HCT116 (cell line): Measurements from ENCODE around the gene SLC13A4. TPM values are rescaled to one million over a fixed set of nuclear protein-coding genes. Genes with fewer than 3 reads are reported as not detected.

Experiments
- ATAC-seq: fragments of 200-7000 bp; cut with Tn5 transposase; 2 replicates; pipeline ENCODE4 v1.9.1; 2020; ENCODE audit warnings: mild to moderate bottlenecking, moderate library complexity
- BruUV-seq: library from RNA; stranded (reverse); fragments of 400-500 nt; replicated peaks from 2 replicates; lab custom pipeline; 2021; lab: Mats Ljungman, UMichigan
- CTCF ChIA-PET: fragments of 300-600 bp; sonication (Branson Sonifier 250); formaldehyde crosslinking; loops from one replicate; lab custom pipeline; 2021; ENCODE audit warnings: antibody characterized with exemption; lab: Charles Lee
- POLR2A ChIA-PET: fragments of 300-600, 350-600 bp; sonication (Branson Sonifier 250); formaldehyde crosslinking; loops from one replicate; lab custom pipeline; 2021; ENCODE audit warnings: antibody characterized with exemption; lab: Charles Lee
- RAD21 ChIA-PET, 2 experiments: fragments of 300-600 bp; sonication (Branson Sonifier 250); formaldehyde crosslinking; loops; one replicate each; lab custom pipeline; 2023; ENCODE audit warnings: low total read pairs in 2 of 2; ENCODE audit not compliant: uncharacterized antibody in 2 of 2, unreplicated experiment in 2 of 2, low non-redundant PET in 1 of 2; lab: Charles Lee
- DNase-seq: peaks from one replicate; pipeline ENCODE4 v3.0.0-alpha.2; 2010; ENCODE audit warnings: low read depth, low spot score
- H2AFZ ChIP-seq: fragments of 200-600 bp; shearing (Covaris generic), sonication (generic); 2 replicates; pipeline ENCODE4 v1.6.1; 2017; ENCODE audit warnings: low read depth, mixed run types, mixed read lengths, antibody characterized with exemption, low read length; ENCODE audit not compliant: poor library complexity, severe bottlenecking
- H3K27ac ChIP-seq: 2 replicates; pipeline ENCODE4 v1.5.1; 2012; ENCODE audit warnings: low read depth, low read length
- H3K27me3 ChIP-seq: fragments of 200-600 bp; sonication (generic); 2 replicates; pipeline ENCODE4 v1.6.1; 2016; ENCODE audit warnings: mixed run types, low read length, mixed read lengths; ENCODE audit not compliant: insufficient read depth
- H3K36me3 ChIP-seq, 2 experiments: fragments of 200-500 bp in 1 of 2; fragments of 200-600 bp in 1 of 2; sonication (Bioruptor generic) in 1 of 2; sonication (generic) in 1 of 2; 2 replicates each; pipeline versions ENCODE4 v1.5.1 to v1.6.1; 2014 to 2016; ENCODE audit warnings: low read length in 2 of 2, inconsistent platforms in 1 of 2, mixed read lengths in 1 of 2, mixed run types in 1 of 2; ENCODE audit not compliant: insufficient read depth in 2 of 2, control insufficient read depth in 1 of 2
- H3K4me1 ChIP-seq, 2 experiments: fragments of 200-600 bp in 1 of 2; sonication (generic) in 1 of 2; 2 replicates each; pipeline versions ENCODE4 v1.5.1 to v1.6.1; 2012 to 2017; ENCODE audit warnings: low read length in 2 of 2, inconsistent platforms in 1 of 2, mild to moderate bottlenecking in 1 of 2, mixed read lengths in 1 of 2, mixed run types in 1 of 2, moderate library complexity in 1 of 2; ENCODE audit not compliant: insufficient read depth in 2 of 2, control insufficient read depth in 1 of 2
- H3K4me2 ChIP-seq: fragments of 200-600 bp; sonication (generic); 2 replicates; pipeline ENCODE4 v1.6.1; 2017; ENCODE audit warnings: mixed run types, low read length, mixed read lengths
- H3K4me3 ChIP-seq, 2 experiments: fragments of 200-600 bp in 1 of 2; sonication (generic) in 1 of 2; replicated peaks in 1 of 2; 2 replicates each; pipeline ENCODE4 v1.5.1; 2011 to 2016; ENCODE audit warnings: low read length in 2 of 2, control low read depth in 1 of 2, low read depth in 1 of 2, mild to moderate bottlenecking in 1 of 2, mixed read lengths in 1 of 2, mixed run types in 1 of 2
- H3K79me2 ChIP-seq: fragments of 200-600 bp; sonication (generic); 2 replicates; pipeline ENCODE4 v1.6.1; 2017; ENCODE audit warnings: mild to moderate bottlenecking, mixed run types, low read length, moderate library complexity, mixed read lengths; ENCODE audit not compliant: insufficient read depth
- H3K9ac ChIP-seq: fragments of 200-600 bp; sonication (generic); 2 replicates; pipeline ENCODE4 v1.6.1; 2016; ENCODE audit warnings: low read length, mixed read lengths
- H3K9me2 ChIP-seq: fragments of 200-600 bp; sonication (generic), shearing (Covaris generic); 2 replicates; pipeline ENCODE4 v1.6.1; 2017; ENCODE audit warnings: mixed run types, mild to moderate bottlenecking, moderate library complexity; ENCODE audit not compliant: insufficient read depth
- H3K9me3 ChIP-seq, 2 experiments: fragments of 200-500 bp in 1 of 2; fragments of 200-600 bp in 1 of 2; sonication (Bioruptor generic) in 1 of 2; sonication (generic) in 1 of 2; 2 replicates each; pipeline ENCODE4 v1.6.1; 2014 to 2017; ENCODE audit warnings: low read length in 2 of 2, mixed read lengths in 2 of 2, inconsistent platforms in 1 of 2, low read depth in 1 of 2, mild to moderate bottlenecking in 1 of 2, mixed run types in 1 of 2, moderate library complexity in 1 of 2; ENCODE audit not compliant: control insufficient read depth in 1 of 2, insufficient read depth in 1 of 2
- H4K20me1 ChIP-seq: fragments of 200-600 bp; sonication (generic), shearing (Covaris generic); 2 replicates; pipeline ENCODE4 v1.6.1; 2017; ENCODE audit warnings: mixed run types, mild to moderate bottlenecking, moderate library complexity; ENCODE audit not compliant: insufficient read depth
- CTCF ChIP-seq, 3 experiments: fragments of 200-600 bp in 1 of 3; sonication (generic) in 1 of 3; IDR thresholded peaks in 2 of 3; conservative IDR thresholded peaks in 1 of 3; 2 replicates each; pipeline ENCODE4 v1.5.1; 2012 to 2017; ENCODE audit warnings: low read depth in 2 of 3, low read length in 2 of 3, antibody characterized with exemption in 1 of 3, borderline replicate concordance in 1 of 3, control low read depth in 1 of 3, mild to moderate bottlenecking in 1 of 3, mixed read lengths in 1 of 3, mixed run types in 1 of 3, moderate library complexity in 1 of 3; ENCODE audit not compliant: insufficient read depth in 1 of 3
- EZH2 ChIP-seq: fragments of 200-600 bp; sonication (generic); IDR thresholded peaks from 2 replicates; pipeline ENCODE4 v1.6.1; 2017; ENCODE audit warnings: antibody characterized with exemption, mixed run types
- EZH2phosphoT487 ChIP-seq: fragments of 200-600 bp; IDR thresholded peaks from 2 replicates; pipeline ENCODE4 v1.6.1; 2018; ENCODE audit warnings: antibody characterized with exemption, borderline replicate concordance
- FOSL1 ChIP-seq: IDR thresholded peaks from 2 replicates; pipeline ENCODE4 v1.6.1; 2012; ENCODE audit warnings: low read depth
- MAX ChIP-seq: IDR thresholded peaks from 2 replicates; pipeline ENCODE4 v1.6.1; 2012
- POLR2A ChIP-seq: IDR thresholded peaks from 2 replicates; pipeline ENCODE4 v1.7.0; 2011; ENCODE audit warnings: borderline replicate concordance; ENCODE audit not compliant: insufficient read depth, insufficient read length; ENCODE audit errors: extremely low read depth
- POLR2AphosphoS5 ChIP-seq: IDR thresholded peaks from 2 replicates; pipeline ENCODE4 v1.6.1; 2011; ENCODE audit warnings: mild to moderate bottlenecking, low read depth, low read length, moderate library complexity
- SIN3A ChIP-seq: IDR thresholded peaks from 2 replicates; pipeline ENCODE4 v1.6.1; 2012; ENCODE audit warnings: low read depth
- SRF ChIP-seq: IDR thresholded peaks from 2 replicates; pipeline ENCODE4 v1.6.1; 2012; ENCODE audit warnings: low read depth
- ZBTB33 ChIP-seq: IDR thresholded peaks from 2 replicates; pipeline ENCODE4 v1.6.1; 2011; ENCODE audit warnings: mild to moderate bottlenecking, low read length, moderate library complexity; ENCODE audit not compliant: insufficient replicate concordance; ENCODE audit errors: extremely low read depth
- ZNF274 ChIP-seq: fragments of 200-500 bp; sonication (Bioruptor generic); IDR thresholded peaks from 2 replicates; pipeline ENCODE4 v1.6.1; 2014; ENCODE audit warnings: mild to moderate bottlenecking, low read depth, low read length, inconsistent platforms
- intact Hi-C: fragments of 100-400 bp; cut with micrococcal nuclease; formaldehyde crosslinking; loops from 2 replicates; pipeline ENCODE4 v1.10.0; 2022
- total RNA-seq: library from RNA; stranded (reverse); gene quantifications from one replicate; pipeline ENCODE4 v1.2.1, GENCODE V29; 2021; ENCODE audit not compliant: unreplicated experiment
- TF ChIP-seq, protein P1 (sequence below): IDR thresholded peaks from 2 replicates; pipeline ENCODE4 v1.6.1; 2012

The SLC13A4 gene
- total RNA-seq, 1 experiment from 2014 or later: 0.30 TPM

DNA sequence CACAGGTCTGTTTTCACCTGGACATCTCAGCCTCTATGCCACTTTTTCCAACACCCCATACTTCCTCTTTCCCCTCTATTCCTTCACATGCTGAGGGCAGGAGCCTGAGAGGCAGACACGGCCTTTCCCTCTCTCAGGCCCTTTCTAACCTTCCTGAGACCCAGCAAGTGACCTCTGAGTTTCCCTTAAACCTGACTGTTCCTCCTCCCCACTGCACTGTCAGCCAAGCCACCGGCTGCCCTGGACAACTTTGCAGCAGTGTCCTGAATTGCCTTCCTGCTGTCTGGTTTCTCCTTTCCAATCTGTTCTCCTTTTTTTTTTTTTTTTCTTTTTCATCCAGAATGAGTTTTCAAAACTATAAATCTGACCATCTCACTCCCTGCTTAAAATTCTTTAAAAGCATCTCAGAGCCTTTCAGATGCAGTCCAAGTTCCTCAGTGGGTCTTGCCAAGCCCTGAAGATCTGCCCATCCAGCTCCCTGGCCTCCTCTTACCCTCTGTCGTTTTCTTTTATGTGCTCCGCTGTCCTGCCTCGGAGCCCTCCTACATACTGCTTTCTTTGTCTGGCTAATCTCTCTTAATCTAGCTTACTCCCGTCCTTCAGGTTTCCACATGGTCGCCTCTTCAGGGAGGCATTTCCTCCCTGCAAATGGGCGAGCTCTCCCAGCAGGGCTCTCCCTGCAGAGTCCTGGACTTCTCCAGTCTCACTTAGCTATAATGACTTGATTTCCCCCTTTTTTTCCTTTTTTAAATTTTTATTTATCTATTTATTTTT, 30.5 kb downstream of the SLC13A4 start:
- POLR2A ChIA-PET: no interaction called here
- no peaks in the 10 kb centered on the region for H3K79me2 ChIP-seq
- H3K9me3 ChIP-seq: no peaks in the 10 kb centered on the region
- H3K36me3 ChIP-seq: no peaks in the 10 kb centered on the region
- H3K4me2 ChIP-seq: no peak overlapping the region
- RAD21 ChIA-PET: no interaction called here
- no peak for TF ChIP-seq EZH2
- no peak for TF ChIP-seq POLR2A
- no peak for TF ChIP-seq FOSL1
- TF ChIP-seq SIN3A: no peak
- TF ChIP-seq CTCF (IDR thresholded peaks at IDR 0.05 in 2 of 3, conservative IDR thresholded peaks at IDR 0.05 in 1 of 3; ENCODE audit: borderline replicate concordance in 1 of 3, insufficient read depth in 1 of 3, low read depth in 2 of 3, low read length in 2 of 3): no peak
- no peak for TF ChIP-seq EZH2phosphoT487
- TF ChIP-seq ZNF274: no peak
- no peak for TF ChIP-seq POLR2AphosphoS5
- no peak for TF ChIP-seq ZBTB33
- TF ChIP-seq, protein P1, sequence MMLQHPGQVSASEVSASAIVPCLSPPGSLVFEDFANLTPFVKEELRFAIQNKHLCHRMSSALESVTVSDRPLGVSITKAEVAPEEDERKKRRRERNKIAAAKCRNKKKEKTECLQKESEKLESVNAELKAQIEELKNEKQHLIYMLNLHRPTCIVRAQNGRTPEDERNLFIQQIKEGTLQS: no peak
- TF ChIP-seq SRF: no peak
- TF ChIP-seq MAX: no peak
- no peak overlapping the region for H3K27ac ChIP-seq
- no peaks in the 10 kb centered on the region for H3K27me3 ChIP-seq
- CTCF ChIA-PET: interaction anchor here (1.0 kb wide), 1 partner anchor 14 kb away, joined by 3 read pairs; no protein-coding TSS in a partner anchor
- no peak for ATAC-seq
- no peaks in the 10 kb centered on the region for H3K9me2 ChIP-seq
- H4K20me1 ChIP-seq: no peaks in the 10 kb centered on the region
- no peak overlapping the region for H3K4me3 ChIP-seq
- no peak overlapping the region for H2AFZ ChIP-seq
- no peak overlapping the region for H3K9ac ChIP-seq
- intact Hi-C loops: no loop called here
- BruUV-seq: no TSS peak
- no peak for DNase-seq
- H3K4me1 ChIP-seq: peaks cover 0 to under 1% of the 10 kb centered on the region in 2 experiments; a peak in 1 of 4 replicates
